HepG2 (cell line): ENCODE results near the gene NOTUM. TPM values are rescaled to one million over a fixed set of nuclear protein-coding genes. Genes with fewer than 3 reads are reported as not detected.

Experiments used
- ATAC-seq: fragments of 200-7000 bp; cut with Tn5 transposase; 3 replicates; pipeline ENCODE4 v1.9.1; 2020; ENCODE audit warnings: mild to moderate bottlenecking, moderate library complexity
- BruUV-seq: library from RNA; stranded (reverse); fragments of 400-500 nt; replicated peaks from 2 replicates; lab custom pipeline; 2021; lab: Mats Ljungman, UMichigan
- CTCF ChIA-PET: fragments of 300-600 bp; formaldehyde crosslinking; extraction: SDS; loops from one replicate; lab custom pipeline; 2021; ENCODE audit warnings: low total read pairs, inconsistent platforms, low intra/inter-chr PET ratio; lab: Yijun Ruan, JAX
- POLR2A ChIA-PET: fragments of 350-600 bp; sonication (Branson Sonifier 250); formaldehyde crosslinking; loops from one replicate; lab custom pipeline; 2020; ENCODE audit warnings: antibody characterized with exemption, inconsistent platforms; lab: Yijun Ruan, JAX
- DNase-seq: peaks from one replicate; pipeline ENCODE4 v3.0.0-alpha.2; 2015; ENCODE audit warnings: low spot score
- FAIRE-seq: peaks from 3 replicates; lab custom pipeline; 2011; peaks lifted over from hg19 to GRCh38; lab: Jason Lieb, UNC
- H2AFZ ChIP-seq: one replicate; pipeline ENCODE4 v1.6.1; 2011; ENCODE audit warnings: low read length, inconsistent platforms
- H3K27ac ChIP-seq: fragments of 300-600 bp; 3 replicates; pipeline ENCODE4 v1.8.0; 2011; ENCODE audit warnings: mixed run types, mild to moderate bottlenecking, mixed read lengths, low read length, inconsistent platforms; ENCODE audit not compliant: insufficient read depth; ENCODE audit errors: extremely low read length
- H3K27me3 ChIP-seq, 2 experiments: fragments of 200-600 bp in 1 of 2; 2 replicates in 1 of 2; 3 replicates in 1 of 2; pipeline versions ENCODE4 v1.6.0 to v1.8.0; 2011; ENCODE audit warnings: low read length in 2 of 2, mild to moderate bottlenecking in 2 of 2, moderate library complexity in 2 of 2, inconsistent platforms in 1 of 2; ENCODE audit not compliant: insufficient read depth in 2 of 2, control insufficient read depth in 1 of 2
- H3K36me3 ChIP-seq, 2 experiments: fragments of 200-600 bp in 1 of 2; replicated peaks in 1 of 2; 2 replicates in 1 of 2; 3 replicates in 1 of 2; pipeline versions ENCODE4 v1.5.1 to v1.8.0; 2011; ENCODE audit warnings: low read length in 2 of 2, inconsistent platforms in 1 of 2; ENCODE audit not compliant: insufficient read depth in 2 of 2, control insufficient read depth in 1 of 2
- H3K4me1 ChIP-seq: 2 replicates; pipeline ENCODE4 v1.5.1; 2012; ENCODE audit warnings: low read length, inconsistent platforms; ENCODE audit not compliant: insufficient read depth
- H3K4me2 ChIP-seq: 2 replicates; pipeline ENCODE4 v1.6.0; 2011; ENCODE audit warnings: low read depth, low read length, inconsistent platforms
- H3K4me3 ChIP-seq, 3 experiments: fragments of 200-600 bp in 1 of 3; sonication (generic), shearing (Covaris generic) in 1 of 3; replicated peaks in 1 of 3; 2 replicates each; pipeline ENCODE4 v1.5.1; 2011 to 2016; ENCODE audit warnings: low read length in 3 of 3, inconsistent platforms in 2 of 3, low read depth in 2 of 3, mild to moderate bottlenecking in 2 of 3, control low read depth in 1 of 3, mixed read lengths in 1 of 3; ENCODE audit not compliant: insufficient read depth in 1 of 3
- H3K79me2 ChIP-seq: one replicate; pipeline ENCODE4 v1.6.1; 2011; ENCODE audit warnings: low read length, inconsistent platforms; ENCODE audit not compliant: insufficient read depth
- H3K9ac ChIP-seq: 2 replicates; pipeline ENCODE4 v1.6.0; 2011; ENCODE audit warnings: mild to moderate bottlenecking, low read depth, low read length, inconsistent platforms; ENCODE audit not compliant: insufficient read depth
- H3K9me3 ChIP-seq: 2 replicates; pipeline ENCODE4 v1.5.1; 2012; ENCODE audit warnings: mild to moderate bottlenecking, low read length
- H4K20me1 ChIP-seq: 2 replicates; pipeline ENCODE4 v1.6.0; 2011; ENCODE audit warnings: inconsistent platforms, mild to moderate bottlenecking, low read length, moderate library complexity; ENCODE audit not compliant: insufficient read depth
- AGO2 ChIP-seq: fragments of 200-400 bp; formaldehyde crosslinking; optimal IDR thresholded peaks from 2 replicates; pipeline ENCODE3; 2017; ENCODE audit warnings: mild to moderate bottlenecking, low read depth, low read length, moderate library complexity
- ARNT2 ChIP-seq: sonication (generic); formaldehyde crosslinking; IDR thresholded peaks from 2 replicates; pipeline ENCODE4 v1.8.0; 2022; ENCODE audit warnings: mild to moderate bottlenecking, low read depth, missing genetic modification reagents, moderate library complexity
- CBX2 ChIP-seq, 2 experiments: fragments of 200-600 bp in 1 of 2; sonication (generic); formaldehyde crosslinking in 1 of 2; IDR thresholded peaks; 2 replicates each; pipeline versions ENCODE4 v1.7.0 to v1.8.1; 2018 to 2022; ENCODE audit warnings: low read depth in 2 of 2, low read length in 1 of 2, mild to moderate bottlenecking in 1 of 2, missing genetic modification reagents in 1 of 2
- FOSL2 ChIP-seq: sonication (generic); formaldehyde crosslinking; IDR thresholded peaks from 2 replicates; pipeline ENCODE4 v1.4.0; 2020; ENCODE audit warnings: missing genetic modification reagents
- HNRNPLL ChIP-seq: fragments of 200-400 bp; formaldehyde crosslinking; IDR thresholded peaks from 2 replicates; pipeline ENCODE4 v1.6.1; 2017; ENCODE audit warnings: mild to moderate bottlenecking, low read depth, low read length; ENCODE audit not compliant: poor library complexity, severe bottlenecking
- RFXAP ChIP-seq: sonication (generic); formaldehyde crosslinking; IDR thresholded peaks from 2 replicates; pipeline ENCODE4 v1.4.0; 2020; ENCODE audit warnings: missing genetic modification reagents, borderline replicate concordance
- ZBTB3 ChIP-seq: sonication (generic); formaldehyde crosslinking; IDR thresholded peaks from 2 replicates; pipeline ENCODE4 v1.4.0; 2020; ENCODE audit warnings: low read depth, mild to moderate bottlenecking, moderate library complexity, missing genetic modification reagents, borderline replicate concordance
- ZBTB42 ChIP-seq: sonication (generic); formaldehyde crosslinking; IDR thresholded peaks from 2 replicates; pipeline ENCODE4 v1.5.0; 2020; ENCODE audit warnings: mild to moderate bottlenecking, missing genetic modification reagents
- ZNF501 ChIP-seq: sonication (generic); formaldehyde crosslinking; IDR thresholded peaks from 2 replicates; pipeline ENCODE4 v1.5.1; 2020; ENCODE audit warnings: mild to moderate bottlenecking, moderate library complexity, missing genetic modification reagents
- WGBS: methylation state at CpG from one replicate; pipeline ENCODE4 v1.1.6; 2017; ENCODE audit warnings: low lambda C conversion rate; 5-methylcytosine and 5-hydroxymethylcytosine counted together
- in situ Hi-C: cut with HindIII; loops from 2 replicates; pipeline ENCODE4 v1.10.0; 2017; ENCODE audit warnings: low pct_unique_long_range_greater_than_20kb; ENCODE audit not compliant: extremely low pct_ligation_motif_present
- intact Hi-C: fragments of 100-400 bp; cut with micrococcal nuclease; formaldehyde crosslinking; loops from one replicate; pipeline ENCODE4 v1.10.0; 2022; ENCODE audit not compliant: unreplicated experiment
- polyA plus RNA-seq, 8 experiments: library from polyadenylated mRNA; depleted of rRNA in 3 of 8; stranded (reverse) in 7 of 8; unstranded in 1 of 8; fragments of >200 nt; fragmentation: Illumina TruSeq in 4 of 8; extraction: Trizol in 4 of 8; gene quantifications; 2 replicates each; pipeline versions ENCODE4 v1.2.1 to v1.2.3, GENCODE V29; 2011 to 2016; ENCODE audit warnings: low read depth in 4 of 8, missing spikeins in 1 of 8, mixed read lengths in 1 of 8; ENCODE audit not compliant: insufficient read depth in 1 of 8
- total RNA-seq, 5 experiments: library from RNA; depleted of rRNA; stranded (reverse); fragments of >200 nt; fragmentation: Illumina TruSeq; extraction: Trizol; gene quantifications; 2 replicates each; pipeline ENCODE4 v1.2.3, GENCODE V29; 2016; ENCODE audit warnings: low read depth in 1 of 5
- TF ChIP-seq, protein P1 (sequence below): sonication (generic); formaldehyde crosslinking; IDR thresholded peaks from 2 replicates; pipeline ENCODE4 v1.5.1; 2020; ENCODE audit warnings: mild to moderate bottlenecking, moderate library complexity, missing genetic modification reagents
- TF ChIP-seq, protein P2 (sequence below): sonication (generic); formaldehyde crosslinking; IDR thresholded peaks from 2 replicates; pipeline ENCODE4 v1.4.0; 2020; ENCODE audit warnings: missing genetic modification reagents

Gene NOTUM
- total and polyA plus RNA-seq, 2 of the 13 experiments (the other 11 are each of a cell fraction or from before 2014, with no cell fraction given): 150 to 160 TPM

GRCh38 chr17:81912441-81913309 is 48.3 kb downstream of the NOTUM start:
- intact Hi-C loops (loop anchor here (5.0 kb wide), 1 partner anchor 40 kb away; the partner anchor contains the start of gene ARHGDIA), in situ Hi-C loops (no loop called here)
- peaks cover 43 to 62% of the 10 kb centered on the region in 2 experiments for H3K36me3 ChIP-seq
- H4K20me1 ChIP-seq: peaks cover 6% of the 10 kb centered on the region; the same call in 1 of the 2 replicates
- H3K4me3 ChIP-seq: no peak overlapping the region
- H3K27me3 ChIP-seq: no peaks in the 10 kb centered on the region; a peak in 1 of 5 replicates
- no peak for DNase-seq
- TF ChIP-seq ZBTB42 (no peak), CBX2 (IDR thresholded peaks at IDR 0.05; ENCODE audit: low read depth, low read length) (no peak), CBX2 (CRISPR knock-in tag; IDR thresholded peaks at IDR 0.05; ENCODE audit: low read depth) (no peak), RFXAP (no peak), ZBTB3 (CRISPR knock-in tag) (no peak), ARNT2 (CRISPR knock-in tag) (no peak), HNRNPLL (peak; percentile 16), ZNF501 (0 out of 2 replicates have a peak, but pooled peaks have one; percentile 3), AGO2 (peak; percentile 76), FOSL2 (CRISPR knock-in tag) (peak; percentile 40; the same call in 1 of the 2 replicates)
- TF ChIP-seq, protein P1, sequence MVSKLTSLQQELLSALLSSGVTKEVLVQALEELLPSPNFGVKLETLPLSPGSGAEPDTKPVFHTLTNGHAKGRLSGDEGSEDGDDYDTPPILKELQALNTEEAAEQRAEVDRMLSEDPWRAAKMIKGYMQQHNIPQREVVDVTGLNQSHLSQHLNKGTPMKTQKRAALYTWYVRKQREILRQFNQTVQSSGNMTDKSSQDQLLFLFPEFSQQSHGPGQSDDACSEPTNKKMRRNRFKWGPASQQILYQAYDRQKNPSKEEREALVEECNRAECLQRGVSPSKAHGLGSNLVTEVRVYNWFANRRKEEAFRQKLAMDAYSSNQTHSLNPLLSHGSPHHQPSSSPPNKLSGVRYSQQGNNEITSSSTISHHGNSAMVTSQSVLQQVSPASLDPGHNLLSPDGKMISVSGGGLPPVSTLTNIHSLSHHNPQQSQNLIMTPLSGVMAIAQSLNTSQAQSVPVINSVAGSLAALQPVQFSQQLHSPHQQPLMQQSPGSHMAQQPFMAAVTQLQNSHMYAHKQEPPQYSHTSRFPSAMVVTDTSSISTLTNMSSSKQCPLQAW (CRISPR knock-in tag): no peak
- TF ChIP-seq, protein P2, sequence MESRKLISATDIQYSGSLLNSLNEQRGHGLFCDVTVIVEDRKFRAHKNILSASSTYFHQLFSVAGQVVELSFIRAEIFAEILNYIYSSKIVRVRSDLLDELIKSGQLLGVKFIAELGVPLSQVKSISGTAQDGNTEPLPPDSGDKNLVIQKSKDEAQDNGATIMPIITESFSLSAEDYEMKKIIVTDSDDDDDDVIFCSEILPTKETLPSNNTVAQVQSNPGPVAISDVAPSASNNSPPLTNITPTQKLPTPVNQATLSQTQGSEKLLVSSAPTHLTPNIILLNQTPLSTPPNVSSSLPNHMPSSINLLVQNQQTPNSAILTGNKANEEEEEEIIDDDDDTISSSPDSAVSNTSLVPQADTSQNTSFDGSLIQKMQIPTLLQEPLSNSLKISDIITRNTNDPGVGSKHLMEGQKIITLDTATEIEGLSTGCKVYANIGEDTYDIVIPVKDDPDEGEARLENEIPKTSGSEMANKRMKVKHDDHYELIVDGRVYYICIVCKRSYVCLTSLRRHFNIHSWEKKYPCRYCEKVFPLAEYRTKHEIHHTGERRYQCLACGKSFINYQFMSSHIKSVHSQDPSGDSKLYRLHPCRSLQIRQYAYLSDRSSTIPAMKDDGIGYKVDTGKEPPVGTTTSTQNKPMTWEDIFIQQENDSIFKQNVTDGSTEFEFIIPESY (CRISPR knock-in tag): peak; percentile 80
- H3K9me3 ChIP-seq: no peaks in the 10 kb centered on the region
- H3K4me1 ChIP-seq: peaks cover 50% of the 10 kb centered on the region
- no TSS peak for BruUV-seq
- no peak overlapping the region for H3K4me2 ChIP-seq
- 95% methylated on average over 32 of the region's 32 CpGs for WGBS
- no peak for ATAC-seq
- H3K9ac ChIP-seq: no peak overlapping the region
- ChIA-PET POLR2A (interaction anchor here (1.3 to 1.4 kb wide), 4 partner anchors 10 to 29 kb away, joined by 3 to 4 read pairs (median 4); partner anchors contain the start of gene NPB), CTCF (no interaction called here)
- FAIRE-seq: no peak
- no peak overlapping the region for H3K27ac ChIP-seq
- no peak overlapping the region for H2AFZ ChIP-seq
- H3K79me2 ChIP-seq: peaks cover 50% of the 10 kb centered on the region
